Parathyroid adenoma (tissue), 2 donors: ENCODE measurements around the gene DYNC1I2.

Experiments
- H2AFZ ChIP-seq: fragments of 300-600 bp; sonication (generic); one replicate; pipeline ENCODE4 v1.7.0; 2017; ENCODE audit warnings: antibody characterized with exemption, mild to moderate bottlenecking
- H3K27ac ChIP-seq: fragments of 300-600 bp; sonication (generic); one replicate; pipeline ENCODE4 v1.7.0; 2017
- H3K27me3 ChIP-seq: fragments of 300-600 bp; sonication (generic); one replicate; pipeline ENCODE4 v1.7.0; 2017; ENCODE audit warnings: low read length; ENCODE audit not compliant: control insufficient read depth, insufficient read depth
- H3K36me3 ChIP-seq: fragments of 300-600 bp; sonication (generic); one replicate; pipeline ENCODE4 v1.7.0; 2017; ENCODE audit warnings: low read length; ENCODE audit not compliant: control insufficient read depth, insufficient read depth
- H3K4me1 ChIP-seq: fragments of 300-600 bp; sonication (generic); one replicate; pipeline ENCODE4 v1.7.0; 2017; ENCODE audit warnings: control low read depth
- H3K4me2 ChIP-seq: fragments of 300-600 bp; sonication (generic); one replicate; pipeline ENCODE4 v1.7.0; 2017; ENCODE audit warnings: low read length
- H3K4me3 ChIP-seq: fragments of 300-600 bp; sonication (generic); one replicate; pipeline ENCODE4 v1.7.0; 2017; ENCODE audit warnings: low read depth, low read length
- H3K79me2 ChIP-seq: fragments of 300-600 bp; sonication (generic); one replicate; pipeline ENCODE4 v1.7.0; 2017; ENCODE audit warnings: control low read depth
- H3K9ac ChIP-seq: fragments of 300-600 bp; sonication (generic); one replicate; pipeline ENCODE4 v1.7.0; 2017; ENCODE audit warnings: mild to moderate bottlenecking
- H3K9me3 ChIP-seq: fragments of 300-600 bp; sonication (generic); one replicate; pipeline ENCODE4 v1.7.0; 2017; ENCODE audit warnings: low read length; ENCODE audit not compliant: control insufficient read depth
- TF ChIP-seq, protein P1 (sequence below): fragments of 300-600 bp; sonication (generic); IDR thresholded peaks from one replicate; pipeline ENCODE4 v1.7.0; 2017; ENCODE audit warnings: antibody characterized with exemption, mild to moderate bottlenecking
- donor health status: primary hyperparathyroidism.

DYNC1I2 gene

DNA sequence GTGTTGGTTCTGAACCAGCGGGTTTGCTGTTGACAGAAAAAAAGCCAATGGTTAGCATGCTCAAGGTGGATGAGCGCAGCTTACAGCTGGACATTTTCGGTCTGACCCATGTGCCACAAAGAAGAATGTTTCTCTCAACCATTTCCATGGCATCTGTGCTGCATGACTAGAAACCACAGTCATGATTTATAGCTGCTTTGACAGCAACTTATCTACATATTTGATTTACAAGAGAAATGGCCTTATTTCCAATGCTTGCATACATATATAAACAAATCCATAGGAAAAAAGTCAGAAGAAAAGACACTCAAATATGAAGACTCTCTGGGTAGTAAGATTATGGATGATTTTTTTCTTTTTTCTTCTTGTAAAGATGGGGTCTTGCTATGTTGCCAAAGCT lies 98.2 kb downstream of the DYNC1I2 start:
- H3K4me2 ChIP-seq = no peak overlapping the region
- no peaks in the 10 kb centered on the region for H3K36me3 ChIP-seq
- no peak overlapping the region for H3K9ac ChIP-seq
- no peaks in the 10 kb centered on the region for H3K4me1 ChIP-seq
- H2AFZ ChIP-seq = no peak overlapping the region
- H3K27me3 ChIP-seq = no peaks in the 10 kb centered on the region
- H3K9me3 ChIP-seq = no peaks in the 10 kb centered on the region
- no peaks in the 10 kb centered on the region for H3K79me2 ChIP-seq
- TF ChIP-seq, protein P1, sequence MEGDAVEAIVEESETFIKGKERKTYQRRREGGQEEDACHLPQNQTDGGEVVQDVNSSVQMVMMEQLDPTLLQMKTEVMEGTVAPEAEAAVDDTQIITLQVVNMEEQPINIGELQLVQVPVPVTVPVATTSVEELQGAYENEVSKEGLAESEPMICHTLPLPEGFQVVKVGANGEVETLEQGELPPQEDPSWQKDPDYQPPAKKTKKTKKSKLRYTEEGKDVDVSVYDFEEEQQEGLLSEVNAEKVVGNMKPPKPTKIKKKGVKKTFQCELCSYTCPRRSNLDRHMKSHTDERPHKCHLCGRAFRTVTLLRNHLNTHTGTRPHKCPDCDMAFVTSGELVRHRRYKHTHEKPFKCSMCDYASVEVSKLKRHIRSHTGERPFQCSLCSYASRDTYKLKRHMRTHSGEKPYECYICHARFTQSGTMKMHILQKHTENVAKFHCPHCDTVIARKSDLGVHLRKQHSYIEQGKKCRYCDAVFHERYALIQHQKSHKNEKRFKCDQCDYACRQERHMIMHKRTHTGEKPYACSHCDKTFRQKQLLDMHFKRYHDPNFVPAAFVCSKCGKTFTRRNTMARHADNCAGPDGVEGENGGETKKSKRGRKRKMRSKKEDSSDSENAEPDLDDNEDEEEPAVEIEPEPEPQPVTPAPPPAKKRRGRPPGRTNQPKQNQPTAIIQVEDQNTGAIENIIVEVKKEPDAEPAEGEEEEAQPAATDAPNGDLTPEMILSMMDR = no peak
- no peak overlapping the region for H3K27ac ChIP-seq
- no peak overlapping the region for H3K4me3 ChIP-seq

DNA sequence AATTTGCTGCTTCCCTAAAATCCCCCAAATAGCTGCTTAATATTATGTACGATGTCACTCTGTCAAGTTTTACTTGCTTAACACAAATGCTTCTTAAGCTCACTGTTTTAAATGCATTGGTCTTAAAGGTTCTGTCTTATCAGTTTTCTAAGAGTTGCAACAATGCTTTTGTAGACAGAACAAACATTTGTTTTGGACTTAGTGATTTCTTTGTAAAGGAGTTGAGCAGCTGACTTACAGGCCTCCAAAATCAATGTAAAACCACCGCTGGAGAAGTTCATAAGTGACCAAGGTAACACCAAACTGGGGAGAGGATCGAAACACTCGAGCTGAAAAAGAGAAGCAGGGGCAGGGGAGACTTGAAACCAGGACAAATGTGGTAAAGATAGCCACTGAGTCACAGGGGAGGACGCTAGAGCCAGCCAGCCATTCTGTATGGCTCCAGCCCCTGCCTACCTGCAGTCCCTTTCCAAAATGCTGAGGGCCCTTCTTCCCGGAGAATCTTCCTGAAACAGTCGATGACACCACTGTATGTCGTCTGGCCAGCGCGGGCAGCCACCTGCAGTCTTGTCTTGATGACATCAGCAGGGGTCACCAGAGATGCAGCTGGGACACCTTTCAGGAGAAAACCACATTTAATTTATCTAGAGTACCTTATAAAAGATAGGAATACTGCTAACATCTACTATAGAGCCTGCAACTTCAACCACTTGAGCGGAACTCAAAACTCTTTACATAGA lies 100.2 kb downstream of the DYNC1I2 start:
- Histone ChIP-seq H3K36me3 (no peaks in the 10 kb centered on the region), H3K27me3 (no peaks in the 10 kb centered on the region), H3K27ac (no peak overlapping the region)

DNA sequence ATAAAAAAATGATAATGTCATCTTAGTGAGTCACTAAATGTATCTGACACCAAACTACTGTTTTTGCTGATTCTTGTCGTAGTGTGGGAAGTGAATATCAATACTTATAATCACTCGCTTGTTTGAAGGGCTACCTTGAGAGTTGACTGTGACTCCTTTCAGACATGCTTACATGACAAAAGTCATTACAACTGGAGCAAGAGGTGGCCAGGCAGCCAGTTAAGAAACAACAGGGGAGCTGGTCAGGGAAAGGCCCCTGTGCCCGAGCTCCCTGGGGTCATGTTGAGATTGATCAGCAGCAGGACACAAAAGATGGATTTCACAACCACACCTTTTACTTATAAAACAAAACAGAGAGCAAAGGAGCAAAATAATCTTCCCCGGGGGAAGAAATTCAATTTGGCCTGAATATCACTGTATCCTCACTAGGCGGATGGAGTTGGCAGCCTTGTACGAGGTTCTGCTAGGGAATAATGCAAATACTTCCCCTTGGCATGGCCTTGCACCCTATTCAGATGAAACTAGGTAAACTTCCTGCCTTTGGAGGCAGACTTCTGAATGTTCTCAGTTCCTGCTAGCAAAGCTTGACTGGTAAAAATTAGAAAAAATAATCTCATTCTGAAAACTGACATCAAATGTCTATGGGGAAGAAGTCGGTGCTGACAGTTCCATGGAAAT lies 101.2 kb downstream of the DYNC1I2 start:
- no peak overlapping the region for H3K4me2 ChIP-seq
- no peaks in the 10 kb centered on the region for H3K79me2 ChIP-seq
- no peaks in the 10 kb centered on the region for H3K4me1 ChIP-seq
- no peaks in the 10 kb centered on the region for H3K27me3 ChIP-seq
- H2AFZ ChIP-seq = no peak overlapping the region
- no peaks in the 10 kb centered on the region for H3K36me3 ChIP-seq
- TF ChIP-seq, protein P1 = no peak
- no peaks in the 10 kb centered on the region for H3K9me3 ChIP-seq
- no peak overlapping the region for H3K9ac ChIP-seq
- H3K27ac ChIP-seq = no peak overlapping the region
- no peak overlapping the region for H3K4me3 ChIP-seq

More for the DNA sequence above, 100.2 kb downstream of the DYNC1I2 start:
- no peaks in the 10 kb centered on the region for H3K9me3 ChIP-seq
- H3K79me2 ChIP-seq = no peaks in the 10 kb centered on the region
- no peaks in the 10 kb centered on the region for H3K4me1 ChIP-seq
- TF ChIP-seq, protein P1 = no peak
- no peak overlapping the region for H3K4me3 ChIP-seq
- H3K4me2 ChIP-seq = no peak overlapping the region
- H3K9ac ChIP-seq = no peak overlapping the region
- H2AFZ ChIP-seq = no peak overlapping the region

DNA sequence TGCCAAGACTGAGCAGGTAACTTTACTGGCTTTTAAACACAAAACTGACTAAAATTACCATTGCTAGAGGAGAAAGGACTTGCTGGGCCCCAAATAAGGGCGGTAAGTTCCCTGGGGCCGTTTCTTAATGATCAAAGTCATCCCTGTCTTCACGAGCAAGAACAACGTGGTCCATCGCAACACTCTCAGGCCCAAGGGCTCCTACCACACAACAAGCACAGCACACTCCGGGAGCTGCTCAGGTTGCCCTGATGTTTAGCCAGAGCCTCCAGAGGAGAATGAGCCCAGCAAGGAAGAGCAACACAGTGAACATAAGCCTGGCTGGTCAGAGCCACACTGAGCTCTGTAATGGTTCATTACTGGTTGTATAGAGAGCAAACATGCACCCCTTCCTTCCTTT lies 102.7 kb downstream of the DYNC1I2 start:
- Histone ChIP-seq H3K4me3 (no peak overlapping the region), H2AFZ (no peak overlapping the region), H3K36me3 (no peaks in the 10 kb centered on the region)

More for the DNA sequence above, 102.7 kb downstream of the DYNC1I2 start:
- H3K27ac ChIP-seq = no peak overlapping the region
- H3K27me3 ChIP-seq = no peaks in the 10 kb centered on the region
- H3K4me2 ChIP-seq = no peak overlapping the region
- H3K9me3 ChIP-seq = no peaks in the 10 kb centered on the region
- TF ChIP-seq, protein P1 = no peak
- H3K79me2 ChIP-seq = no peaks in the 10 kb centered on the region
- H3K4me1 ChIP-seq = no peaks in the 10 kb centered on the region
- no peak overlapping the region for H3K9ac ChIP-seq
